ENCODE results near the gene SLC16A9. TPM values are rescaled to one million over a fixed set of nuclear protein-coding genes. Genes with fewer than 3 reads are reported as not detected.

SLC16A9 gene
- total RNA-seq, 1 experiment from 2014 or later, result 5.9 TPM

DNA sequence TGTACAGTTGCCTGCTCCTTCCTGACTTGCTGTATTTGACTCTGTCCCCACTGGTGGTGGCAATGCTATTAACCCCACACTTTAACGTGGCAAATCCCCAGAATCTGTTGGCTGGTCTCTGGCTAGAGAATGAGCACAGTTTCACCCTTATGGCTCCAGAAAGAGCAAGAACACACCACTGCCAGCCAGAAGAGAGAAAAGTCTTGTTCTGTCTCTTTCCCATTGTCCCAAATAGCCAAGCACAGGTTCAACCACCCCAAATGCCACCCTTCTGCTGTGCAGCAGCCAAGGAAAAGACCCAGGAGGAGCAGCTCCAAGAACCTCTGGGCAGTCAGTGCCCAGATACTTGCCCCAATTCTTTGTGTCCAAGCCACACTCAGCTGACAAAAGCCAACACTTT, 11.3 kb downstream of the SLC16A9 start:
- intact Hi-C loops (cut with micrococcal nuclease), result no loop called here
- no peak for TF ChIP-seq TCF7L2 (IDR thresholded peaks at IDR 0.05; ENCODE audit: borderline replicate concordance, extremely low read depth, insufficient read depth, insufficient read length)
- TF ChIP-seq CEBPB (IDR thresholded peaks at IDR 0.05; ENCODE audit: low read depth), result no peak
- TF ChIP-seq ZNF274 (IDR thresholded peaks at IDR 0.05; ENCODE audit: low read depth, low read length), result no peak
- no peak for TF ChIP-seq JUND (IDR thresholded peaks at IDR 0.05)
- no peak for TF ChIP-seq SRF (IDR thresholded peaks at IDR 0.05; ENCODE audit: low read depth)
- TF ChIP-seq POLR2AphosphoS5 (IDR thresholded peaks at IDR 0.05; ENCODE audit: low read depth, low read length), result no peak
- no peak for TF ChIP-seq EZH2 (IDR thresholded peaks at IDR 0.05)
- TF ChIP-seq, protein P1, sequence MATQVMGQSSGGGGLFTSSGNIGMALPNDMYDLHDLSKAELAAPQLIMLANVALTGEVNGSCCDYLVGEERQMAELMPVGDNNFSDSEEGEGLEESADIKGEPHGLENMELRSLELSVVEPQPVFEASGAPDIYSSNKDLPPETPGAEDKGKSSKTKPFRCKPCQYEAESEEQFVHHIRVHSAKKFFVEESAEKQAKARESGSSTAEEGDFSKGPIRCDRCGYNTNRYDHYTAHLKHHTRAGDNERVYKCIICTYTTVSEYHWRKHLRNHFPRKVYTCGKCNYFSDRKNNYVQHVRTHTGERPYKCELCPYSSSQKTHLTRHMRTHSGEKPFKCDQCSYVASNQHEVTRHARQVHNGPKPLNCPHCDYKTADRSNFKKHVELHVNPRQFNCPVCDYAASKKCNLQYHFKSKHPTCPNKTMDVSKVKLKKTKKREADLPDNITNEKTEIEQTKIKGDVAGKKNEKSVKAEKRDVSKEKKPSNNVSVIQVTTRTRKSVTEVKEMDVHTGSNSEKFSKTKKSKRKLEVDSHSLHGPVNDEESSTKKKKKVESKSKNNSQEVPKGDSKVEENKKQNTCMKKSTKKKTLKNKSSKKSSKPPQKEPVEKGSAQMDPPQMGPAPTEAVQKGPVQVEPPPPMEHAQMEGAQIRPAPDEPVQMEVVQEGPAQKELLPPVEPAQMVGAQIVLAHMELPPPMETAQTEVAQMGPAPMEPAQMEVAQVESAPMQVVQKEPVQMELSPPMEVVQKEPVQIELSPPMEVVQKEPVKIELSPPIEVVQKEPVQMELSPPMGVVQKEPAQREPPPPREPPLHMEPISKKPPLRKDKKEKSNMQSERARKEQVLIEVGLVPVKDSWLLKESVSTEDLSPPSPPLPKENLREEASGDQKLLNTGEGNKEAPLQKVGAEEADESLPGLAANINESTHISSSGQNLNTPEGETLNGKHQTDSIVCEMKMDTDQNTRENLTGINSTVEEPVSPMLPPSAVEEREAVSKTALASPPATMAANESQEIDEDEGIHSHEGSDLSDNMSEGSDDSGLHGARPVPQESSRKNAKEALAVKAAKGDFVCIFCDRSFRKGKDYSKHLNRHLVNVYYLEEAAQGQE (IDR thresholded peaks at IDR 0.05; ENCODE audit: low read depth), result no peak
- no peak for TF ChIP-seq SP1 (IDR thresholded peaks at IDR 0.05; ENCODE audit: low read depth)
- TF ChIP-seq, protein P2, sequence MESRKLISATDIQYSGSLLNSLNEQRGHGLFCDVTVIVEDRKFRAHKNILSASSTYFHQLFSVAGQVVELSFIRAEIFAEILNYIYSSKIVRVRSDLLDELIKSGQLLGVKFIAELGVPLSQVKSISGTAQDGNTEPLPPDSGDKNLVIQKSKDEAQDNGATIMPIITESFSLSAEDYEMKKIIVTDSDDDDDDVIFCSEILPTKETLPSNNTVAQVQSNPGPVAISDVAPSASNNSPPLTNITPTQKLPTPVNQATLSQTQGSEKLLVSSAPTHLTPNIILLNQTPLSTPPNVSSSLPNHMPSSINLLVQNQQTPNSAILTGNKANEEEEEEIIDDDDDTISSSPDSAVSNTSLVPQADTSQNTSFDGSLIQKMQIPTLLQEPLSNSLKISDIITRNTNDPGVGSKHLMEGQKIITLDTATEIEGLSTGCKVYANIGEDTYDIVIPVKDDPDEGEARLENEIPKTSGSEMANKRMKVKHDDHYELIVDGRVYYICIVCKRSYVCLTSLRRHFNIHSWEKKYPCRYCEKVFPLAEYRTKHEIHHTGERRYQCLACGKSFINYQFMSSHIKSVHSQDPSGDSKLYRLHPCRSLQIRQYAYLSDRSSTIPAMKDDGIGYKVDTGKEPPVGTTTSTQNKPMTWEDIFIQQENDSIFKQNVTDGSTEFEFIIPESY (IDR thresholded peaks at IDR 0.05; ENCODE audit: extremely low read depth, insufficient replicate concordance, low read length), result no peak
- TF ChIP-seq, protein P3, sequence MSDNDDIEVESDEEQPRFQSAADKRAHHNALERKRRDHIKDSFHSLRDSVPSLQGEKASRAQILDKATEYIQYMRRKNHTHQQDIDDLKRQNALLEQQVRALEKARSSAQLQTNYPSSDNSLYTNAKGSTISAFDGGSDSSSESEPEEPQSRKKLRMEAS (IDR thresholded peaks at IDR 0.05), result no peak
- no peak for TF ChIP-seq ZFX (IDR thresholded peaks at IDR 0.05)
- TF ChIP-seq ELF1 (IDR thresholded peaks at IDR 0.05; ENCODE audit: borderline replicate concordance, low read depth), result no peak
- TF ChIP-seq YY1 (IDR thresholded peaks at IDR 0.05; ENCODE audit: extremely low read depth, insufficient replicate concordance, low read depth, low read length), result no peak
- ChIA-PET CTCF (no interaction called here), POLR2A (no interaction called here), RAD21 (ENCODE audit: low non-redundant PET in 1 of 2, low total read pairs in 2 of 2, uncharacterized antibody in 2 of 2, unreplicated experiment in 2 of 2) (no interaction called here)
- DNase-seq (ENCODE audit: low read depth, low spot score) (no peak), ATAC-seq (no peak)
- no peaks in the 10 kb centered on the region for H3K36me3 ChIP-seq (ENCODE audit: control insufficient read depth in 1 of 2, insufficient read depth in 2 of 2, low read length in 2 of 2)
- no peaks in the 10 kb centered on the region for H3K79me2 ChIP-seq (ENCODE audit: insufficient read depth, low read length)
- H3K4me3 ChIP-seq (replicated peaks in 1 of 2; ENCODE audit: low read depth in 1 of 2, low read length in 2 of 2), result no peak overlapping the region
- no peaks in the 10 kb centered on the region for H3K9me3 ChIP-seq (ENCODE audit: control insufficient read depth in 1 of 2, insufficient read depth in 1 of 2, low read depth in 1 of 2, low read length in 2 of 2)
- no peak overlapping the region for H3K4me2 ChIP-seq (ENCODE audit: low read length)
- no peak overlapping the region for H3K9ac ChIP-seq (ENCODE audit: low read length)
- no peaks in the 10 kb centered on the region for H4K20me1 ChIP-seq (ENCODE audit: insufficient read depth)
- H3K27me3 ChIP-seq (ENCODE audit: insufficient read depth, low read length), result no peaks in the 10 kb centered on the region
- no peak overlapping the region for H2AFZ ChIP-seq (ENCODE audit: low read depth, low read length, poor library complexity, severe bottlenecking)
- H3K4me1 ChIP-seq (ENCODE audit: control insufficient read depth in 1 of 2, insufficient read depth in 2 of 2, low read length in 2 of 2), result no peaks in the 10 kb centered on the region
- no peaks in the 10 kb centered on the region for H3K9me2 ChIP-seq (ENCODE audit: insufficient read depth)
- H3K27ac ChIP-seq (ENCODE audit: low read depth, low read length), result no peak overlapping the region
- no TSS peak for BruUV-seq (replicated peaks)
